Testis (tissue), 2 donors: ENCODE results near the gene SPINT1.

Experiments
- POLR2A ChIP-seq: fragments of 450-650 bp; IDR thresholded peaks from one replicate; pipeline ENCODE4 v1.6.1; 2017; ENCODE audit warnings: antibody characterized with exemption, mild to moderate bottlenecking, moderate library complexity
- TF ChIP-seq, protein P1 (sequence below), 3 experiments: fragments of 450-650 bp in 2 of 3; fragments of 200-600 bp in 1 of 3; sonication (generic) in 1 of 3; IDR thresholded peaks; one replicate each; pipeline ENCODE4 v1.5.1; 2016 to 2019; ENCODE audit warnings: antibody characterized with exemption in 3 of 3, mild to moderate bottlenecking in 2 of 3, moderate library complexity in 1 of 3

DNA sequence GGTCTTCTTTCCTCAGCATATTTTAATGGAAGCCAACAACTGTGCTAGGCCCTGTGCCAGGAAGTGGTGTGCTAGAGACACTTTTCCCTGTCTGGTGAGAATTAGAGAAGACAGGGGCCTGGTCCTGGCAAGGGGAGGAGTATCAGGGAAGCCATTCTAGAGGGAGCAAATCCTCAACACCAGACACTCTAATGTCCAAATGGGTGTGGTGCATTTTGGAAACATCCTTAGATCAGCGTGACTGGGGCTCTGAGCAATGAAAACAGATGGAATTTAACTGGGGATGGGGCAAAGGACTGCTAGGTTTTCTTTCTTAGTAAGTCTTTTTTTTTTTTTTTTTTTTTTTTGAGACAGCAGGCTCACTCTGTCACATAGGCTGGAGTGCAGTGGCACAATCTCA lies 42.7 kb downstream of the SPINT1 start:
- TF ChIP-seq, protein P1, sequence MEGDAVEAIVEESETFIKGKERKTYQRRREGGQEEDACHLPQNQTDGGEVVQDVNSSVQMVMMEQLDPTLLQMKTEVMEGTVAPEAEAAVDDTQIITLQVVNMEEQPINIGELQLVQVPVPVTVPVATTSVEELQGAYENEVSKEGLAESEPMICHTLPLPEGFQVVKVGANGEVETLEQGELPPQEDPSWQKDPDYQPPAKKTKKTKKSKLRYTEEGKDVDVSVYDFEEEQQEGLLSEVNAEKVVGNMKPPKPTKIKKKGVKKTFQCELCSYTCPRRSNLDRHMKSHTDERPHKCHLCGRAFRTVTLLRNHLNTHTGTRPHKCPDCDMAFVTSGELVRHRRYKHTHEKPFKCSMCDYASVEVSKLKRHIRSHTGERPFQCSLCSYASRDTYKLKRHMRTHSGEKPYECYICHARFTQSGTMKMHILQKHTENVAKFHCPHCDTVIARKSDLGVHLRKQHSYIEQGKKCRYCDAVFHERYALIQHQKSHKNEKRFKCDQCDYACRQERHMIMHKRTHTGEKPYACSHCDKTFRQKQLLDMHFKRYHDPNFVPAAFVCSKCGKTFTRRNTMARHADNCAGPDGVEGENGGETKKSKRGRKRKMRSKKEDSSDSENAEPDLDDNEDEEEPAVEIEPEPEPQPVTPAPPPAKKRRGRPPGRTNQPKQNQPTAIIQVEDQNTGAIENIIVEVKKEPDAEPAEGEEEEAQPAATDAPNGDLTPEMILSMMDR (IDR thresholded peaks at IDR 0.05), result no peak
- TF ChIP-seq POLR2A, result no peak
